Activated CD8-positive, alpha-beta T cell treated with anti-CD3 and anti-CD28 coated beads for 36 hours (primary cell): ENCODE data around the gene SMIM38. TPM values are rescaled to one million over a fixed set of nuclear protein-coding genes. Genes with fewer than 3 reads are reported as not detected.

Experiments used
- ATAC-seq: fragments of 200-7000 bp; cut with Tn5 transposase; one replicate; pipeline ENCODE4 v1.10.0; 2021; ENCODE audit warnings: mild to moderate bottlenecking, moderate library complexity
- CTCF ChIA-PET: fragments of 350-600 bp; sonication (Branson Sonifier 250); formaldehyde crosslinking; loops from one replicate; lab custom pipeline; 2021; ENCODE audit warnings: antibody characterized with exemption; lab: Charles Lee
- POLR2A ChIA-PET: fragments of 350-600 bp; sonication (Branson Sonifier 250); formaldehyde crosslinking; loops from one replicate; lab custom pipeline; 2021; ENCODE audit warnings: antibody characterized with exemption; lab: Charles Lee
- DNase-seq: peaks from one replicate; pipeline ENCODE4 v3.0.0-alpha.2; 2020
- H3K27ac Mint-ChIP-seq: one replicate; pipeline ENCODE4 v1.8.0; 2021; ENCODE audit warnings: mild to moderate bottlenecking, mixed read lengths
- H3K27me3 Mint-ChIP-seq: one replicate; pipeline ENCODE4 v1.8.0; 2021; ENCODE audit warnings: mixed read lengths
- H3K36me3 Mint-ChIP-seq: one replicate; pipeline ENCODE4 v1.8.0; 2021; ENCODE audit warnings: low read depth, mixed read lengths
- H3K4me1 Mint-ChIP-seq: one replicate; pipeline ENCODE4 v1.8.0; 2021; ENCODE audit warnings: low read depth, mixed read lengths
- H3K4me3 Mint-ChIP-seq: one replicate; pipeline ENCODE4 v1.8.0; 2021; ENCODE audit warnings: mild to moderate bottlenecking, moderate library complexity, mixed read lengths
- H3K9me3 Mint-ChIP-seq: one replicate; pipeline ENCODE4 v1.8.0; 2021; ENCODE audit warnings: mixed read lengths
- CTCF ChIP-seq: fragments of 200-600 bp; IDR thresholded peaks from one replicate; pipeline ENCODE4 v1.8.0; 2022; ENCODE audit warnings: antibody characterized with exemption, mild to moderate bottlenecking
- intact Hi-C: fragments of 100-400 bp; cut with micrococcal nuclease; formaldehyde crosslinking; loops from one replicate; pipeline ENCODE4 v1.10.0; 2022
- total RNA-seq, 2 experiments: library from RNA; stranded (reverse); gene quantifications; one replicate each; pipeline ENCODE4 v1.2.3, GENCODE V29; 2021

The SMIM38 gene
- total RNA-seq, 2 experiments from 2014 or later, result 0.31 to 0.77 TPM

- no peak for DNase-seq
- no peak for TF ChIP-seq CTCF
- Mint-ChIP-seq H3K36me3 (no peaks in the 10 kb centered on the region), H3K27ac (no peak overlapping the region), H3K27me3 (peaks cover 2% of the 10 kb centered on the region), H3K4me1 (peaks cover 7% of the 10 kb centered on the region), H3K4me3 (no peak overlapping the region), H3K9me3 (no peaks in the 10 kb centered on the region)
- ChIA-PET POLR2A (no interaction called here), CTCF (no interaction called here)
- intact Hi-C loops, result no loop called here
- no peak for ATAC-seq
Observed at GRCh38 chr11:69201764-69202370, 46.1 kb downstream of the SMIM38 start.

GRCh38 chr11:69202511-69203221 is 46.9 kb downstream of the SMIM38 start:
- H3K27me3 Mint-ChIP-seq, result peaks cover 2% of the 10 kb centered on the region
- POLR2A ChIA-PET, result no interaction called here
- CTCF ChIA-PET, result no interaction called here
- no peak for ATAC-seq
- no peaks in the 10 kb centered on the region for H3K36me3 Mint-ChIP-seq
- TF ChIP-seq CTCF, result no peak
- DNase-seq, result no peak
- H3K4me1 Mint-ChIP-seq, result peaks cover 7% of the 10 kb centered on the region
- no peaks in the 10 kb centered on the region for H3K9me3 Mint-ChIP-seq
- H3K27ac Mint-ChIP-seq, result no peak overlapping the region
- intact Hi-C loops, result no loop called here
- no peak overlapping the region for H3K4me3 Mint-ChIP-seq

- no peak for TF ChIP-seq CTCF
- Mint-ChIP-seq H3K27ac (no peak overlapping the region), H3K4me3 (no peak overlapping the region), H3K36me3 (no peaks in the 10 kb centered on the region), H3K4me1 (peaks cover 7% of the 10 kb centered on the region), H3K9me3 (no peaks in the 10 kb centered on the region), H3K27me3 (peaks cover 2% of the 10 kb centered on the region)
- DNase-seq (no peak), ATAC-seq (no peak)
- CTCF ChIA-PET, result no interaction called here
- POLR2A ChIA-PET, result no interaction called here
- intact Hi-C loops, result no loop called here
Observed at GRCh38 chr11:69203381-69203780, 47.6 kb downstream of the SMIM38 start.

- Mint-ChIP-seq H3K4me3 (no peak overlapping the region), H3K27ac (no peak overlapping the region), H3K27me3 (no peaks in the 10 kb centered on the region), H3K9me3 (no peaks in the 10 kb centered on the region), H3K36me3 (no peaks in the 10 kb centered on the region), H3K4me1 (peaks cover 7% of the 10 kb centered on the region)
- intact Hi-C loops, result no loop called here
- CTCF ChIA-PET, result no interaction called here
- TF ChIP-seq CTCF, result no peak
- POLR2A ChIA-PET, result no interaction called here
- ATAC-seq (no peak), DNase-seq (no peak)
Observed at GRCh38 chr11:69203901-69204245, 48.1 kb downstream of the SMIM38 start.

- no peaks in the 10 kb centered on the region for H3K9me3 Mint-ChIP-seq
- ATAC-seq (no peak), DNase-seq (no peak)
- no peak overlapping the region for H3K27ac Mint-ChIP-seq
- H3K4me3 Mint-ChIP-seq, result no peak overlapping the region
- ChIA-PET POLR2A (interaction anchor here (0.7 kb wide), 1 partner anchor 77 kb away, joined by 3 read pairs; no protein-coding TSS in a partner anchor), CTCF (no interaction called here)
- H3K27me3 Mint-ChIP-seq, result no peaks in the 10 kb centered on the region
- no peaks in the 10 kb centered on the region for H3K36me3 Mint-ChIP-seq
- TF ChIP-seq CTCF, result no peak
- intact Hi-C loops, result no loop called here
- peaks cover 4% of the 10 kb centered on the region for H3K4me1 Mint-ChIP-seq
Observed at GRCh38 chr11:69204246-69204940, 48.7 kb downstream of the SMIM38 start.
